Right hindlimb (tissue), 1 donor: ENCODE measurements around the gene ANXA6.

Experiments used
- DNase-seq: peaks from one replicate; pipeline ENCODE4 v3.0.0-alpha.2; 2018

ANXA6 gene

GRCh38 chr5:151151793-151152192 lies 5.8 kb downstream of the ANXA6 start:
- no peak for DNase-seq

GRCh38 chr5:151151263-151151660 lies 6.3 kb downstream of the ANXA6 start:
- DNase-seq: no peak

GRCh38 chr5:151150471-151151262 lies 6.9 kb downstream of the ANXA6 start:
- DNase-seq: peak; percentile 91

- no peak for DNase-seq
Observed at GRCh38 chr5:151148583-151148982, 9.0 kb downstream of the ANXA6 start.

DNA sequence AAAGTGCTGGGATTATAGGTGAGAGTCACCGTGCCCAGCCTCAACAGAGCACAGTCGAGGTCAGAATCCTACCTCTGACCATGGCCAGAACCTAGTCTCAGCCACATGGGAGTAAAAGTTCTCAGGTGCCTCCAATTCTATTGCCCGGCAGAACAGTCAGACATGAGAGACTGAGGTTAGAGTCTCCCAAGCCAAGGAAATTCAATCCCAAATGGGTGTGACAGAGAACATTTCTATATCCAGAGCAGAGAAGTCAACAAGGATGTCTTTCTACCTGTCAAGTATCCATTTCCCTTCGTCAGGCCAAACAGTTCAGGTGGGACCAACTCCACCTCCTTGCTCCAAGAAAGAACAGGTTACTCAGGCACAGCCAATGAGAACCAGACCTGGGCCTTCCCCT lies 10.5 kb downstream of the ANXA6 start:
- no peak for DNase-seq

GRCh38 chr5:151146061-151146460 lies 11.5 kb downstream of the ANXA6 start:
- no peak for DNase-seq

- no peak for DNase-seq
Observed at GRCh38 chr5:151144922-151145321, 12.7 kb downstream of the ANXA6 start.

- no peak for DNase-seq
Observed at GRCh38 chr5:151144275-151144674, 13.3 kb downstream of the ANXA6 start.

DNA sequence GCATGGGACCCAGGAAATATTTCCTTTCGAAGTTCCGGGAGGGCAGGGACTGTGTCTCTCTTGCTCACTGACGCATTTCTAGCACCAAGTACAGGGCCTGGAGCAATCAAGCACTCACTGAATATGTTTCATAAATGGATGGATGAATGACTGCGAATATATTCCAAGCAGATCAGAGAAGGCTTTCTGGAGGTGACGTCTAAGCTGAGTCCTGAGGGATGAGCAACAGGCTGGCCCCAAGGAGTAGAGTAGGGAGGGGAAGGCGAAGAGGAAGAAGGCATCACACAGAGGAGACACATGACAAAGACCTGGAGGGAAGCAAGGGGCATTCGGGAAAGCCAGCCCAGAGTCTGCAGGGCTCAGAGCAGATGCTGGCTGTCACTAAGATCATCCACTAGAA lies 13.9 kb downstream of the ANXA6 start:
- DNase-seq: no peak

DNA sequence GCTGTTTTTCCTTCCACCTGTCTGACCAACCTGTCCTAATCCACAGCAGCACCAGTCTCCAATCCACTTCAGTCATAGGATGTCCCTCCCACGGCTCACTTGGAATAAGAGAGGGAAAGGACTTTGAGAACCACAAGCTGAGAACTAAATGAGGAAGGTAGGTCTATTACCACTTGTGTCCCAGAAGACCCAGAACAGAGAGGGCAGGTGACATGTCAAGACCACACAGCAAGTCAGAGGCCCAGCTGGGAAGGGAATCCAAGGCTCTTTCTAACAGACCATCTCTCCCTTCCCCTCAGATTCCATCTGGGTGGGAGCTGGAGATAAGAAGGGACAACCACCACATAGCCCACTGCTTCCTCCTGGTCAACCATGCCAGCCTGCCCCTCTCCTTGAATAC lies 14.6 kb downstream of the ANXA6 start:
- DNase-seq: no peak

GRCh38 chr5:151141535-151141934 lies 16.0 kb downstream of the ANXA6 start:
- peak; percentile 83 for DNase-seq

GRCh38 chr5:151140686-151141459 lies 16.7 kb downstream of the ANXA6 start:
- DNase-seq: no peak

DNA sequence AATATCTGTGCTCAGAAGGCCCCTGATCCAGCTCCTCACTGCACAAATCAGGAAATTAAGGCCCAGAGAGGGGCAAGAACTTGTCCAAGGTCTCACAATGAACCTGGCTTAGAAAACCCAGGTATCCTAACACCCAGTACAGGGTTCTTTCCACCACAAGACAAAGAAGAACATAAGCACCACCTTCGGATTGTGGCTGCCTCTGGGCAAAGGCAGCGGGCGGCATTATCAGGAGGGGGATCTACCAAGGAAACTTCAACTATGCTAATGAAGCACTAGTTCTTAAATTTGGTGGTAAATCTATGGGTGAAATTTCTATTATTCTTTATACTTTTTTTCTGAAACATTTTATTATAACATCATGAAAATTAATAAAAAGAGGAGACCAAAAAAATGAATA lies 17.9 kb downstream of the ANXA6 start:
- DNase-seq: no peak

- DNase-seq: no peak
Observed at GRCh38 chr5:151139015-151139414, 18.6 kb downstream of the ANXA6 start.

DNA sequence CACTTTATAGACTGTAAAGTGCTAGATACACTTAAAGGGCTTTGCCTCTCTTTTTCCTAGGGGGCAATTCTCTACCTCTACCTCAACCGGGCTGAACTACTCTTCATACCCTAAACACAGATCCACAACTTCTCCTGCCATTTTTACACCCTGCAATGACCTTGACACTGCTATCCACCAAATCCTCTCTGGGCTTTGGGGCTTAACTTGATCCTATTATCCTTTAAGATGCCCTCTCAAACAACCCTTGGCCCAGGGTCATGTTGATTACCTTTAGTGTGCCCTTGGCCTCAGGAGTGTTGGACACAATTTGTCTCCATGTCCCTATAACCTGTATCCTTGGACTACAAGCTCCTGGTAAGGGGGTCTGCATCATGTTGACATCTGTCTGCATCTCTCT lies 19.5 kb downstream of the ANXA6 start:
- no peak for DNase-seq

GRCh38 chr5:151137067-151137825 lies 20.3 kb downstream of the ANXA6 start:
- DNase-seq: no peak

- no peak for DNase-seq
Observed at GRCh38 chr5:151134228-151134627, 23.4 kb downstream of the ANXA6 start.

GRCh38 chr5:151132963-151133362 lies 24.6 kb downstream of the ANXA6 start:
- DNase-seq: no peak

DNA sequence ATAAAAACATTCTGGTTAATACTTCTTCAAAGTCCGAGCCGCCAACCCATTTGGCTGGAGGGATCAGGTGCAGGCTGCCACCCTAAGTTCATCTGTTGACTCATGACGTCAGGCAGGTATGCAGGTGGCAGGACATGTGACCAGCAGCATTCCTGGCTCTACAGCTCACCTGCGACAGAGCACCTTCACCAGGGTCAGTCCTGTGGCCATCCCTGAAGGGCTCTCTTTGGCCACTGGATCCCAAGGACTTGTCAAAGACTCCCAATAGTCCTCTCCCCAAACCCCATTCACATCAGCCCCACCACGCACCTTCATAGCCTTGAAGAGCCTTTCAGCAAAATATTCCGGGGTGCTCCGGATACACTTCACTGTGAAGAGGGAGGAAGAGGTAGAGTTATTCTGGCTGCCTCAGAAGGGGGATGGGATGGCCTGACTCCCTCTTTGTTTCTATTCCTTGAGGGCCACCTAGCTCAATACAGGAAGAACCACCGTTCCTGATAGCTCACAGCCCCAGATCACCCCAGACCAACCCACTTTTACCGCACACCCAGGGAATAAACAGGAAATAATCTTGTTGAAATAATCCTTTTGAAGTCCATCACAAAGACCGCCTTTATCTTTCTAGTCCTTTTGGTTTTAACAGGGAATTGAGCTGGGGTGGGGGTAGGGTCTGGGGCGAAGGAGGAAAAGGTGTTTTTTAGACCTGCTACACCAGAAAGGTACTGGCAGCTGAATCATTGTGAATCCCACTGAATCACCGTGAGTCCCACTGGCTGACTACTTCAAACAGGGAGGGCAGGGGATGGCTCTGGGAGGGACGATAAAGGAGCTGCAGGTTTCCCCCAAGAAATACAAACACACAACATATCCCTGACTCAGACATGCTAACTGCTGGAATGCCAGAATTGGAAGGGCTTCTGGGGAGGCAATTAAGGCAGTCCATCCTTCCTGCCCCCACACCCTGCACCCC lies 26.4 kb downstream of the ANXA6 start:
- no peak for DNase-seq

DNA sequence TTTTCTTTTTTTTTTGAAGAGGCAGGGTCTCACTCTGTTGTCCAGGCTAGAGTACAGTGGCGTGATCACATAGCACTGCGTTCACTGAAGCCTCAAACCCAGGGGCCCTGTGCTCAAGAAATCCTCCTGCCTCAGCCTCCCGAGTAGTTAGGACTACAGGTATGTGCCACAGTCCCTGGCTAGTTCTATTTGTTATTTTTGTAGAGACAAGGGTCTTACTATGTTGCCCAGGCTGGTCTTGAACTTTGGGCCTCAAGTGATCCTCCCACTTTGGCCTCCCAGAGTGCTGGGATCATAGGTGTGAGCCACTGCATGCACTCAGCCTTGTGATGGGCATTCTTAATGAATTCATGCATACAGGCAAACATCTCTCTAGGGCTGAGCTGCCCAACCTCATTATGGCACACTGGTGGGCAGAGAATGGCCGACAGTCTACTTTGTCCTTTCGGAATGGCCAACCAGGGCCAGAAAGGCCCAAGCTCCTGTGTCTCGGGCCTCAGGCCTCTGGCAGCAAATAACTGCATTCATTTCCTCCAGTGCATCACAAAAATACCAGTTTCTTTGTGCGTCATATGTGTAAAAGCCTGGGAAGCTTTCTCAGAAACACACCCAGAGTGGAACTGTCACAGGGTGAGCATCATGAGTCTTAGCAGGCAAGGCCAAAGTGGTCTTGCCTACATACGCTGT lies 27.2 kb downstream of the ANXA6 start:
- no peak for DNase-seq

- no peak for DNase-seq
Observed at GRCh38 chr5:151128817-151129216, 28.8 kb downstream of the ANXA6 start.

DNA sequence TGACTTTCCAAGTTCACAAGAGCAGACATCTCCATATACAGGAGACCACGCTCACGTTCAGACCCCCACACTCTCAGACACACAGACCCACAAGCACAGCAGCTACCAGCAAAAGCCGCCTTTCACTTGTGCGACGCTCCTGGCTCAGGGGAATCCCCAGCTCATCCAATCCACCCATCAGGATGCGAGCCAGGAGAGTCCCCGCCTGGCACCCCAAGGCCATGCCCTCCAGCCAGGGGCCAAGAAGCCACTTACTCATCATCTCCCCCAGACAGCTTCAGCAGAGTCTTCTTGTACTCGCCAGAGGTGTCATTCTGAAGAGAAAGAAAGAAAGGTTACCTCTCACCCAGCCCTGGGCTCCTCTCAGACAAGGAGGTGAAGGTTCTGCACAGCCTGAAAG lies 29.7 kb downstream of the ANXA6 start:
- DNase-seq: no peak
